Tibial nerve (tissue), 4 donors: Measurements from ENCODE around the gene KRT86. TPM values are rescaled to one million over a fixed set of nuclear protein-coding genes. Genes with fewer than 3 reads are reported as not detected.

Experiments
- DNase-seq, 2 donors: peaks; one replicate each; pipeline ENCODE4 v3.0.0-alpha.2; 2019; ENCODE audit warnings: low spot score in 2 of 2
- H3K27ac ChIP-seq, 4 donors: fragments of 200-600 bp; sonication (generic) in 3 of 4; one replicate each; pipeline ENCODE4 v1.5.1; 2017 to 2019; ENCODE audit warnings: mild to moderate bottlenecking in 1 of 4
- H3K27me3 ChIP-seq, 2 donors: fragments of 200-600 bp; sonication (generic) in 1 of 2; one replicate each; pipeline versions ENCODE4 v1.5.1 to v1.6.0; 2017 to 2019
- H3K36me3 ChIP-seq, 3 donors: fragments of 200-600 bp; sonication (generic); one replicate each; pipeline ENCODE4 v1.5.1; 2018 to 2019
- H3K4me1 ChIP-seq, 4 donors: fragments of 200-600 bp; sonication (generic) in 3 of 4; one replicate each; pipeline ENCODE4 v1.5.1; 2017 to 2019
- H3K4me3 ChIP-seq, 4 donors: fragments of 200-600 bp; sonication (generic) in 3 of 4; one replicate each; pipeline ENCODE4 v1.5.1; 2017 to 2019; ENCODE audit warnings: mild to moderate bottlenecking in 1 of 4, moderate library complexity in 1 of 4
- H3K9me3 ChIP-seq, 4 donors: fragments of 200-600 bp; sonication (generic) in 3 of 4; one replicate each; pipeline ENCODE4 v1.5.1; 2017 to 2019
- EP300 ChIP-seq, 2 donors: sonication (generic); formaldehyde crosslinking; IDR thresholded peaks; one replicate each; pipeline ENCODE4 v1.6.1; 2017; ENCODE audit warnings: antibody characterized with exemption in 2 of 2, mild to moderate bottlenecking in 1 of 2
- POLR2A ChIP-seq, 2 donors: fragments of 450-650 bp; IDR thresholded peaks; one replicate each; pipeline ENCODE4 v1.6.1; 2017; ENCODE audit warnings: antibody characterized with exemption in 2 of 2, mild to moderate bottlenecking in 2 of 2, moderate library complexity in 2 of 2
- WGBS, 2 donors: methylation state at CpG; one replicate each; pipeline ENCODE4 v1.1.5; 2018; 5-methylcytosine and 5-hydroxymethylcytosine counted together
- total RNA-seq, 4 donors: library from RNA; depleted of rRNA; stranded (reverse); fragments of >200 nt; gene quantifications; one replicate each; pipeline ENCODE4 v1.1.0, GENCODE V29; 2016
- TF ChIP-seq, protein P1 (sequence below), 5 experiments: fragments of 200-600 bp in 3 of 5; fragments of 450-650 bp in 2 of 5; sonication (generic) in 3 of 5; IDR thresholded peaks; one replicate each; pipeline ENCODE4 v1.5.1; 2016 to 2019; ENCODE audit warnings: antibody characterized with exemption in 5 of 5, mild to moderate bottlenecking in 3 of 5, moderate library complexity in 2 of 5

Gene KRT86
- total RNA-seq, 4 donors from 2014 or later: not detected

GRCh38 chr12:52253391-52254179 is 20.9 kb upstream of the KRT86 start:
- H3K27ac ChIP-seq: no peak overlapping the region
- peaks cover 0 to 14% (median 2%) of the 10 kb centered on the region in 4 donors for H3K4me1 ChIP-seq
- peaks cover 0 to 62% of the 10 kb centered on the region in 2 donors for H3K27me3 ChIP-seq
- 94% methylated on average over 13 to 14 of the region's 14 CpGs for WGBS, 2 donors
- H3K9me3 ChIP-seq: no peaks in the 10 kb centered on the region
- TF ChIP-seq EP300 (IDR thresholded peaks at IDR 0.05) (no peak), POLR2A (IDR thresholded peaks at IDR 0.05) (no peak)
- TF ChIP-seq, protein P1, sequence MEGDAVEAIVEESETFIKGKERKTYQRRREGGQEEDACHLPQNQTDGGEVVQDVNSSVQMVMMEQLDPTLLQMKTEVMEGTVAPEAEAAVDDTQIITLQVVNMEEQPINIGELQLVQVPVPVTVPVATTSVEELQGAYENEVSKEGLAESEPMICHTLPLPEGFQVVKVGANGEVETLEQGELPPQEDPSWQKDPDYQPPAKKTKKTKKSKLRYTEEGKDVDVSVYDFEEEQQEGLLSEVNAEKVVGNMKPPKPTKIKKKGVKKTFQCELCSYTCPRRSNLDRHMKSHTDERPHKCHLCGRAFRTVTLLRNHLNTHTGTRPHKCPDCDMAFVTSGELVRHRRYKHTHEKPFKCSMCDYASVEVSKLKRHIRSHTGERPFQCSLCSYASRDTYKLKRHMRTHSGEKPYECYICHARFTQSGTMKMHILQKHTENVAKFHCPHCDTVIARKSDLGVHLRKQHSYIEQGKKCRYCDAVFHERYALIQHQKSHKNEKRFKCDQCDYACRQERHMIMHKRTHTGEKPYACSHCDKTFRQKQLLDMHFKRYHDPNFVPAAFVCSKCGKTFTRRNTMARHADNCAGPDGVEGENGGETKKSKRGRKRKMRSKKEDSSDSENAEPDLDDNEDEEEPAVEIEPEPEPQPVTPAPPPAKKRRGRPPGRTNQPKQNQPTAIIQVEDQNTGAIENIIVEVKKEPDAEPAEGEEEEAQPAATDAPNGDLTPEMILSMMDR (IDR thresholded peaks at IDR 0.05): no peak
- no peaks in the 10 kb centered on the region for H3K36me3 ChIP-seq
- no peak for DNase-seq
- H3K4me3 ChIP-seq: no peak overlapping the region

GRCh38 chr12:52254180-52254964 is 20.1 kb upstream of the KRT86 start:
- Histone ChIP-seq H3K9me3 (no peaks in the 10 kb centered on the region), H3K4me1 (peaks cover 0 to 16% (median 4%) of the 10 kb centered on the region in 4 donors), H3K36me3 (no peaks in the 10 kb centered on the region), H3K27me3 (peaks cover 0 to 63% of the 10 kb centered on the region in 2 donors), H3K4me3 (no peak overlapping the region), H3K27ac (no peak overlapping the region)
- no peak for DNase-seq
- WGBS, 2 donors: 90 to 93% methylated on average over 10 of the region's 10 CpGs
- TF ChIP-seq POLR2A (IDR thresholded peaks at IDR 0.05): no peak
- no peak for TF ChIP-seq EP300 (IDR thresholded peaks at IDR 0.05)
- TF ChIP-seq, protein P1 (IDR thresholded peaks at IDR 0.05): no peak

GRCh38 chr12:52254965-52255751 is 19.3 kb upstream of the KRT86 start:
- DNase-seq: no peak
- Histone ChIP-seq H3K4me3 (no peak overlapping the region), H3K36me3 (no peaks in the 10 kb centered on the region), H3K4me1 (peaks cover 0 to 13% (median 4%) of the 10 kb centered on the region in 4 donors), H3K27ac (no peak overlapping the region), H3K27me3 (peaks cover 0 to 61% of the 10 kb centered on the region in 2 donors), H3K9me3 (no peaks in the 10 kb centered on the region)
- 68 to 90% methylated on average over 7 of the region's 7 CpGs for WGBS, 2 donors
- TF ChIP-seq EP300 (IDR thresholded peaks at IDR 0.05): no peak
- TF ChIP-seq, protein P1 (IDR thresholded peaks at IDR 0.05): no peak
- TF ChIP-seq POLR2A (IDR thresholded peaks at IDR 0.05): no peak

DNA sequence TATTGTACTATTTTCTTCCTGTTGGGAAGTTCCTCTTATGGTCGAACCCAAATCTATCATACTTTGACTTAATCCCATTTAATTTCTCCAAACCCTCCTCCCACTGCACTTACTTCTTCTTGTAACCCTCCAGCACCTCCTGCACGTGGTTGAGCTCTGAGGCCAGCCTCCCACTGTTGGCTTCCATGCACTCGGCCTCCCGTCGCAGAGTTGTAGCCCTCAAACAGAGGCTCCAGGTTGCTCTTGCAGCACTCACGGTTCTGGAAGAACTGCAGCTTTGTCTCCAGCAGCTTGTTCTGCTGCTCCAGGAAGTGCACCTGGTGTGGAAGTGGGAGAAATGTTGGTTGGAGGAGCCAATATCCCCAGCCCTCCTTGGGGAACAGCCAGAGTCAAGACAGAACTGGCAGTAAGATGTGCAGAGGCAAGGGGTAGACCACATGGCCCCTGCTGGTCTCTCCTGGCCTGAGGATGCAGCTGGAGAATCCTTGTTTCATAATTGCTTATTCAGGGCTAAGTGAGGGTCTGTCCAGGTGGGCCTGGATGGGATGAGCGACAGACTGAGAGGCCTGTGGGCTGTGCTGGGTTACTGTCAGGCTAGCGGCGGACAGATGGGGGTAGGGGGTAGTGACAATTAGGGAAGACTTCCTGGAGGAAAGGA is 18.4 kb upstream of the KRT86 start:
- Histone ChIP-seq H3K4me3 (no peak overlapping the region), H3K36me3 (no peaks in the 10 kb centered on the region), H3K27ac (no peak overlapping the region), H3K9me3 (no peaks in the 10 kb centered on the region), H3K4me1 (peaks cover 0 to 10% (median 4%) of the 10 kb centered on the region in 4 donors), H3K27me3 (peaks cover 0 to 62% of the 10 kb centered on the region in 2 donors)
- 83 to 85% methylated on average over 9 of the region's 9 CpGs for WGBS, 2 donors
- DNase-seq: no peak
- TF ChIP-seq, protein P1 (IDR thresholded peaks at IDR 0.05): no peak
- TF ChIP-seq POLR2A (IDR thresholded peaks at IDR 0.05): no peak
- TF ChIP-seq EP300 (IDR thresholded peaks at IDR 0.05): no peak
